Esophagus squamous epithelium (tissue), 4 donors: ENCODE results near the gene RGS3.

Source experiments
- CTCF ChIP-seq, 6 experiments: fragments of 450-650 bp in 4 of 6; fragments of 200-600 bp in 2 of 6; sonication (generic) in 2 of 6; IDR thresholded peaks; one replicate each; pipeline ENCODE4 v1.5.1; 2016 to 2019; ENCODE audit warnings: antibody characterized with exemption in 6 of 6, mild to moderate bottlenecking in 4 of 6, moderate library complexity in 4 of 6
- POLR2A ChIP-seq, 4 donors: fragments of 450-650 bp; IDR thresholded peaks; one replicate each; pipeline ENCODE4 v1.6.1; 2017; ENCODE audit warnings: antibody characterized with exemption in 4 of 4, mild to moderate bottlenecking in 4 of 4, moderate library complexity in 3 of 4

- TF ChIP-seq CTCF (IDR thresholded peaks at IDR 0.05) (no peak), POLR2A (IDR thresholded peaks at IDR 0.05) (no peak)
Observed at GRCh38 chr9:113511856-113512761, 48.6 kb downstream of the RGS3 start.
